Stimulated activated CD8-positive, alpha-beta memory T cell treated with anti-CD3 and anti-CD28 coated beads, Interleukin-7, amount 100 ng/mL, for 4 hours (primary cell): ENCODE measurements around the gene ACOT9.
"Not testable (repeated sequence)": the region's sequence is repeated elsewhere in the genome, so short reads cannot be mapped to it uniquely, and the experiment has no call there.

Source experiments
- DNase-seq, 2 donors: peaks; one replicate each; pipeline ENCODE4 v3.0.0-alpha.2; 2020; ENCODE audit warnings: low read depth in 2 of 2

The ACOT9 gene

DNA sequence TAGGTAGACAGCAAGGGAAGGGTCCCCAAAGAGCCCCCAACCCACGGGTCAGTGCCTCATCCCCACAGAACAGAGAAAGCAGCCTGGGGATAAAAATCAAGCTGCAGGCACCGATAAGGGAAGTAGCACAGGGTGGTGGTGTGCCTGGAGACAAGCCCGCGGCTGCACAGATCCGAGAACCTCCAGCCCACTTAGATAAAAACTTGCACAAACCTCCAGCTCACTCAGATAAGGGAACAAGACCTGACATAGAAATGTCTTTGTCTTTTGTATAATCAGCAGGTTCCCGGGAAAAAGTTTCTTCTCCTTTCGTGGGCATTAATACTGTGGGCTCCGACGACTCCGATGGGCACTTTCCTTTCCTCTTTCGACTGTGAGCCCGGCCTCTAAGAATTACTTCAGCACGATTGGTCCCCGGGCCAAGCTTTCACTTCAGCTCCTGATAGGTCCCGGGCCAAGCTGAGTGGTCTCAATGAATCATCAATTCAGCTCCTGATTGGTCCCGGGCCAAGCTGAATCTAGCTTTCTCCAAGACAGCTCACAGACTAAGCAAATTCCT, 43.4 kb downstream of the ACOT9 start:
- peak in 1 of 2 donors; percentile 17 for DNase-seq

DNA sequence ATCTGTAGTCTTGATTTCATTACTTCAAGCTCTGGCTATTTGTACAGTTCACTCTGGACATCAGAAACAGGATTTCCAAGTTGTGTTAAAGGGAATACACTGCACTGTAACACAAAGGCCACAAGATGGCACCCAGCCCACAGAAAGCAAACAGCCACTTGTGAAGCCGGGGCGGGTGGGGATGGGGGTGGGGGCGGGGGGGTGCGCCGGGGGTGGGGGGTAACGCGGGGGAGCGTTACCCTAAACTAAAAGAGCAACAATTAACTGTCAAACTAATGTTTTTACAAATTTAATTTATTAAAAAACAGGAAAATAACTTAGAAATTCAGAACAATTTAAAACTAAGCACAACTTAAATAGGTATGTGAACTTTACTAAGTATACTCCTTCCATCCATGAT, 48.5 kb downstream of the ACOT9 start:
- peak in 1 of 2 donors; percentile 6 for DNase-seq

DNA sequence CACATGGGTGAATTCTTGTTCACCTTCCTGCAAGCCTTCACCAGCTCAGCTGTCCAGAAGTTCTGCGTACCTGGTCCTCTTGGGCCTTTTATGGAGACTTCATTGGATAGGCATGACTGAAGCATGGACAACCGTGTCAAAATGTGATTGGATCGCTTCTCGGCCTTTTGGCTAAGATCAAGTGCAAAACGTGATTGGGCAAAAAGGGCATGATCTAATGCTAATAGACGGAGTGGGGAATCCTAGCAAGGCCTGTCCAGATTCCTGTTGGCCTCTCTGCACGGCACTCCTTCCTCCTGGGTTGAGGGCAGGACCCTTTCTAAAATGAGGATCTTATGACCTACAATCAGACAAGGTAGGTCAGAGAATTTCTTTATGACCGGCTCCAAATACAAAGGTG, 50.9 kb downstream of the ACOT9 start:
- DNase-seq, result no peak

DNA sequence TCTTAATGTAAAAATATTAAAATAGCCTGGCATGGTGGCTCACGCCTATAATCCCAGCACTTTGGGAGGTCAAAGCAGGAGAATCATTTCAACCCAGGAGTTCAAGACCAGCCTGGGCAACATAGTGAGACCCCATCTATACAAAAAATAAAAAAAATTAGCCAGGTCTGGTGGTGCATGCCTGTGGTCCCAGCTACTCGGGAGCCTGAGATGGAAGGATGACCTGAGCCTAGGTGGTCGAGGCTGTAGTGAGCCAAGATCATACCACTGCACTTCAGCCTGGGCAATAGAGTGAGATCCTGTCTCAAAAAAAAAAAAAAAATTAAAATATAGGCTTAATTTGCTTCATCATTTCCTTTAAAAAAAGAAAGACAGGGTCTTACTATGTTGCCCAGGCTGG, 66.6 kb downstream of the ACOT9 start:
- DNase-seq, result not testable (repeated sequence)

DNA sequence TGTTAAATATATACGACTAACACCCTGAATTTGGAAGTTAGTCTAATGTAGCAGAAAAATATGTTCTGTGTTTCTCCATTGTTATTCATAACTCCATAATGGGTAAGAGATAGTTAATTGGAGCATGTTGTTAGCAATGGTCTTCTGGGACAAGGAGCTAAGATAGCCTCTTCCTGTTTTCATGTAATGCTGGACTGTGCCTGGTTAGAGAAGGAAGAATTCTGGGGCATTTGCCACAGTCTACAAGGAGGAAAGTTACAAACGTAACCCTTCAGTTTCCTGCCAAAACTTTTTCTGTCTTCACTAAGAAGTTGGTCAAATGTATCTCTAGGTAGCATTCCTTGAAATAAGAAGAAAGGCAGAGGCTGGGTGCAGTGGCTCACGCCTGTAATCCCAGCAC, 70.0 kb downstream of the ACOT9 start:
- no peak for DNase-seq

DNA sequence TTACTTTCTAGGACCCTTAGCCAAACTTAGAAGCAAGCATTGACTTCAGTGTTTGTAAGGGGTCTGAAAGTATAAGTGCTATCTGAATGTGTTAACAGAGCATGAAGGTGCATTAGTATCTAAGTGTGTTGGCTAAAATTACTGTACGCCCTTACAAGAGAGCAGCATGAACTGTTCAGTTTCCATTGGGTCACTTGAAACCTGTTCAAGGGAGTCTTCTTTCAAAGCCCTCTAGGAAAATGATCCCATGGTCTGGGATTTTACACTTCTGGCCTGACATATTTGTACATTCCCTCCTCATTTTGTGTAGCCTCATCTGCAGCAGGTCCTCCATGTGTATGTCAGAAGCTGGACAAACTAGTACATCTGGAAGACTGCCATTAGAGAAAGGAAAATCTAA, 72.5 kb downstream of the ACOT9 start:
- no peak for DNase-seq

DNA sequence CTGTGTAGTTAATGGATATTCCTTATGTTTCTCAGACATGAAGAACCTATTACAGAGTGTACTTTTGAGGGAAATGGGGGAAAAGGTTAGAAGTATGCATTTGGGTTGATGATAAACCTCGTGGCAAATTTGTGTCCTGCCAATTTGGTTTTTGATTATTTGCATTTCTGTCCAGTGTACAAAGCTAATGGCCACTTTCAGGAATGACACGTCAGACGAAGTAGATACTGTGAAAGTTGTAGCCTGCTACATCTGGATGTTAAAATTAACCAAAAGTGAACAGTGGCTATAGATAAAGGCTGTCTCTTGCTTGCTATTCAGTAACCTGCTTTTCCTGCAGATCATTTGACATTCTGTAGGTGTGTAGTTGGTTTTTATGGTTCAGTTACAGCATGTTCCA, 74.7 kb downstream of the ACOT9 start:
- no peak for DNase-seq

DNA sequence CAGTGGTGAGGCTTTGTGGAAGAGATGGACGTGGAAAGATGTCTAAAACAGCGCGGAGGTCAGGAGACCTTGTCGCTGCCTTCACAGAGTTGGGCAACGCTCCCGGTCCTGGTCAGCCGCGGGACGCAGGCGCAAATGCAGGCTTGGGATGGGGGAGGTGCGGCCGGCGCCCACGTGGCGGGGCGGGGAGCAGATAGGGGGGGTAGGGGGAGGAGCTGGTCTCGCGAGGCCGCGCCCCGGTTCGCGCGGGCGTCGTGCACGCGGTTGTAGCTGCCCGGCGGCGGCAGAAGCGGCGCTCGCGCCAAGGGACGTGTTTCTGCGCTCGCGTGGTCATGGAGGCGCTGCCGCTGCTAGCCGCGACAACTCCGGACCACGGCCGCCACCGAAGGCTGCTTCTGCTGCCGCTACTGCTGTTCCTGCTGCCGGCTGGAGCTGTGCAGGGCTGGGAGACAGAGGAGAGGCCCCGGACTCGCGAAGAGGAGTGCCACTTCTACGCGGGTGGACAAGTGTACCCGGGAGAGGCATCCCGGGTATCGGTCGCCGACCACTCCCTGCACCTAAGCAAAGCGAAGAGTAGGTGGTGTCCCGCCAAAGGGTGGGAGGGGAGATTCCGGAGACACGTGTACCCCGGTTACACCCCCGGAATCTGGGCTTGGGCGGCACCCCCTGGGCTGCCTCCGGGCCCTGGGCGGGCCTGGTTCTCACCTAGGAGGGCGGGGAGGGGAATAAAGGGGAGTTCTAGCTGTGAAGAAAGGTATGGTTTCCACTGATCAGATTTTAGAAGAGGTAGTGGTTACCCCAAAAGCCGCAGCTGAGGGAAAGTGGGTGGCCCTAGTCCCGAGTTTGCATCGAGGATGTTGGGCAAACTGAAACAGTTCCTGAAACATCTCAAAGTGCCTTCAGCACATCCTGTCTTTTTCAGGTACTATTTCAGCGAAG, 75.6 kb downstream of the ACOT9 start, which contains the start of gene PRDX4:
Gene PRDX4 (plus strand): TSS at position 255 of the 939 bp plus-strand sequence. CDS start 78 bp downstream, at position 333.
- DNase-seq, result peak; percentile 65 to 72

DNA sequence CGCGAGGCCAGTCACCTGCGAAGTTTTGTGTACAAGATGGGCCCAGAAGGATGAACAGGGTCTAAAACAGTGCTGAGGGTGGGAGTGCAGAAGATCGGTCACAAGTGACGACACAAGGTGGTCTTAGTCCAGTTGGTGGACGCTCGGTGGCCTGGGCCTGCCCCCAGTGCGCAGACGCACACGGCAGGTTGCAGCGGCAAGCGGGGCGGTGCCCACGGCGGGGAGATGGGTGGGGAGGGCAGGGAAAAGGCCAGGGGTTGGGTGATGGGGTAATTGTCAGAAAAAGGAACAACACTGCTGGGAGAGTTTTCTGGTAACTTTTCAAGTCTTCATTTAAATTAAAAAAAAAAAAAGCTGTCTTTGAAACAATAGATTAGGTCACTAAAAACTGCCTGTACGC, 76.8 kb downstream of the ACOT9 start:
- DNase-seq, result no peak

DNA sequence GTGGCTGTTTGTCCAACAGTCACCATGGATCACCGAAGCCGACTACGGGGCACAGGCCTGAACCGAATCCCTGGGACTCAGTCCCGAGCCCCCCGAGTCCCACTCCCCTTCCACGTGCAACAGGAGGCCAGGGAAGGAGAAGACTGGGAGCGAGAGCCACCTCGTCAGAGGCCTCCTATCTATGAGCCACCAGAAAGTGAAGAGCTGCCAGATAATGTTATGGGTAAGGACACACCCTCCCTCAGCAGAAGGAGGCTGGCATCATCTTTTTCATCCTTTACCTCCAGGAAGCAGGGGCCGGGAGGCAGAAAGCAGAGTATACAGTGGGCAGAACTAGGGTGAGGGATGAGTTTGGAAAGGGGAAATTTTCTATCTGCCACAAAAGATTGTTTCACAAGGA, 78.6 kb downstream of the ACOT9 start:
- no peak for DNase-seq

DNA sequence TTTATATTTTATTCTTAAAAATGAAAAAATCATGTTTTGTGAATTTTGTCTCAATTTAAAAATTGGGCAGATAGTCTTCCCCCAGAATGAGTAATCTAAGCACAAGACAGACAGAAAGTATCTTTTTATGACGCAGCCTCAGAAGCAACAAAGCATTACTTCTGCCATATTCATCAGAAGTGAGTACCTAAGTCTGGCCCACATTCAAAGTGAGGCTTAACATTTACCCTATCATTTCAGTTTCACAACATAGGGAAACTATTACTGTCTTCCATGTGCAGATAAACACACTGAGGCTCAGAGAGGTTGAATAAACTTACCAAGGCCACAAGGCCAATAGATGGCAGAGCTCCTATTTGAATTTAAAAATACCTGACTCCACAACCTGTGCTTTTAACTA, 80.2 kb downstream of the ACOT9 start:
- no peak for DNase-seq

DNA sequence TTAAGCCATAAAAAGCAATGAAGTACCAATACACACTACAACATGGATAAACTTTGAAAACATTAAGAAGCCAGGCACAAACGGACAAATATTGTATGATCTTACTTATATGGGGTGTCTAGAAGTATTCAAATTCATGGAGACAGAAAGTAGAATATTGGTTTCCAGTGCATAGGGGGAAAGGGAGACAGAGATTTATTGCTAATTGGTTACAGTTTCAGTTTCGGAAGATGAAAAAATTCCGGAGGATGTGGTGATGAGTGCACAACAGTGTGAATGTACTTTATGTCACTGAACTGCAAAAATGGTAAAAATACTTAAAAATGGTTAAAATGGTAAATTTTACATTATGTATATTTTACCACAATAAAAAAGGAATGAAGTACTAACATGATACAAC, 80.9 kb downstream of the ACOT9 start:
- DNase-seq, result no peak

DNA sequence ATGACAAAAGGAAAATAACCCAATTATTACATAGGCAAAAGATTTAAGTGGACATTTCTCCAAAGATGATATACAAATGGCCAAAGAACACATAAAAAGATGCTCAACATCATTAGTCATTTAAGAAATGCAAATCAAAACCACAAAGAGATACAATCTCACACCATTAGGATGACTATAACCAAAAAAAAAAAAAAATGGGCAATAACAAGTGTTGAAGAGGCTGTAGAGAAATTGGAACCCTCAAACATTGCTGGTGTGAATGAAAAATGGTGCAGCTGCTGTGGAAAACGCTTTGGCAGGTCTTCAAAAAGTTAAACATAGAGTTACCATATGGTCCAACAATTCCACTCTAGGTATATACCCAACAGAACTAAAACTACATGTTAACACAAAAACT, 81.4 kb downstream of the ACOT9 start:
- DNase-seq, result no peak

DNA sequence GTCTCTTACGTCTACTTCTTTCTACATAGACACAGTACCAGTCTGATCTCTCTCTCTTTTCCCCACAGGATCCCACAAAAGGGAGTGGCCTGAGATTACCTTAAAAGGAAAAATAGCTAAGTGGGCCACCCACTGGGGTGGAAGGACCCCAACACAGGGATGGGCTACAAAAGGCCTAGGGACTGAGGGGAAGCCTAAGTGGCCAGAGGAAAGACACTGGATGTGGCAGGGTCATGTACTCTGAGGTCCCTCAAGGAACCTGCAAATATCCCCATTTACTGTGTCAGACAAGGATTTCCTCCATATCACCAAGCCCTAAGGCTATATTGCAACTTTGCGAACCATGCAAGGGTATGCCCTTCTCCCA, 82.3 kb downstream of the ACOT9 start:
- no peak for DNase-seq

DNA sequence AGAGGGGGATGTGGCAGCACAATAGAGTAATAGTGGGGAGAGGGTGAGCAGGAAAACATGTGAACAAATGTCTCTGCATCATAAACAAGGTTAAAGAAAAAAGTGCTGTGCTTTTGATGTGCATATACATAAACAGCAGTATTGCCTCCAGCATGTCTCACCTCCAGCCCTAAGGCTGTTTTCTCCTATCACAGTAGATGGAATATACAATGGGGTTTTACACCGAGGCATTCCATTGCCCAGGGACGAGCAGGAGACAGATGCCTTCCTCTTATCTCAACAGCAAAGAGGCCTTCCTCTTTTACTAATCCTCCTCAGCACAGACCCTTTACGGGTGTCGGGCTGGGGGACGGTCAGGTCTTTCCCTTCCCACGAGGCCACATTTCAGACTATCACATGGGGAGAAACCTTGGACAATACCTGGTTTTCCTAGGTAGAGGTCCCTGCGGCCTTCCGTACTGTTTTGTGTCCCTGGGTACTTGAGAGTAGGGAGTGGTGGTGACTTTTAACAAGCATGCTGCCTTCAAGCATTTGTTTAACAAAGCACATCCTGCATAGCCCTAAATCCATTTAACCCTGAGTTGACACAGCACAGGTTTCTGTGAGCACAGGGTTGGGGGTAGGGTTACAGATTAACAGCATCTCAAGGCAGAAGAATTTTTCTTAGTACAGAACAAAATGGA, 82.9 kb downstream of the ACOT9 start:
- not testable (repeated sequence) for DNase-seq

DNA sequence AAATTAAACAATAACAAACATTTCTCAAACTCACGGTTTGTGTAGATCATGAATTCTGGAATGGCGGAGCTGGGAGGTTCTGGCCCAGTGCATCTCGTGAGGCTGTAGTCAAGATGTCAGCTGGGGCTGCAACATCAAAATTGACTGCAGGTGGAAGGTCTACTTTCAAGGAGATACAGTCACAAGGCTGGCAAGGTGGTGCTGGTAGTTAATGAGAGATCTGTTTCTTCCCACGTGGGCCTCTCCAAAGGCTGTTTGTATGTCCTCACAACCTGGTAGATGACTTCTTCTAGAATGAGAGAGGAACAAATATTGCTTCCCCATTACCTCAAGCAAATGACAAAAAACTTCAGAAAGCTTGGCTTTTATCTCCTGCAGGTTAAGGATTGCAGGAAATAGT, 83.7 kb downstream of the ACOT9 start:
- DNase-seq, result no peak

DNA sequence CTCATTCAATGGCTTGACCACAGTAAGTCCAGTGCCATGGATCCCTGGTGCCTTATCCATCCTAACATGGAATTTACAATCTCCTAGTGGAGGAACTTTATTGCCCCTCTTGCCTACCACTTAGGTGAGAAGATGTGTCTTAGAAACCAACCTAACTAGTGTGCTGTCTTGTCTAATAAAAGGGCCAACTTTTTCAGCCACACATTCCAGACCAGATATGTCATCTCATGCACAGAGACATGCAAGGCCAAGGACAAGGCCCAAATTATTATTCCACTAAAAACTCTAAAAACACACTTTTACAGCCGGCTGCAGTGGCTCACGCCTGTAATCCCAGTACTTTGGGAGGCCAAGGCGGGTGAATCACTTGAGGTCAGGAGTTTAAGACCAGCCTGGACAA, 86.4 kb downstream of the ACOT9 start:
- DNase-seq, result no peak

DNA sequence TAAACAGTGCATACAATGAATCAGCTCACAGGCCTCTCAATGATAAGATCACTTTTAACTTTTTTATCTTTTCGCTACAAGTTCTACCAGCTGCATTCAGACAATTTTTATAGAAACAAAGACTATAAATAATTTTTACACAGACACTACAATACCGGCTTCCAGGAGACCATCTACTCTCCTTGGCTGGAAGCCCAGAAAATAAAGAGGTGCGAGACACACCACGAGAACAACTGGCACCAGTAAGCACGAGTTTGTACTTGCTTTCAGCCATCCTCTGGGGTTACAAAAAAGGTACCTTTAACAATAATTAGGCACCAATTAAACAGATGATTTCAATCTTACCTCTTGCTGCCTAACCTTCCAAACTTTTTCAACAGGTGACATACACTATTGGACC, 87.0 kb downstream of the ACOT9 start:
- DNase-seq, result no peak
